Measurements from ENCODE around the gene GABRR2. TPM values are rescaled to one million over a fixed set of nuclear protein-coding genes. Genes with fewer than 3 reads are reported as not detected.

GABRR2 gene
- total RNA-seq, 1 experiment from 2014 or later = 0.36 TPM

- Histone ChIP-seq H3K9me3 (ENCODE audit: low read length) (no peaks in the 10 kb centered on the region), H3K9me2 (replicated peaks; ENCODE audit: low read length) (no peaks in the 10 kb centered on the region), H3K36me3 (ENCODE audit: low read depth, low read length) (no peaks in the 10 kb centered on the region), H3K4me1 (ENCODE audit: insufficient read depth, low read length) (peaks cover 10% of the 10 kb centered on the region; the same call in 1 of the 2 replicates), H3K79me2 (ENCODE audit: low read length) (peaks cover 72% of the 10 kb centered on the region), H3K4me3 (ENCODE audit: low read length) (no peak overlapping the region), H2AFZ (ENCODE audit: low read length) (no peak overlapping the region), H3K4me2 (ENCODE audit: low read length) (no peak overlapping the region), H3K9ac (ENCODE audit: low read length) (no peak overlapping the region), H3K27me3 (ENCODE audit: low read length) (no peaks in the 10 kb centered on the region), H3F3A (ENCODE audit: low read length, unreplicated experiment) (no peaks in the 10 kb centered on the region), H3K27ac (ENCODE audit: low read length) (no peak overlapping the region), H4K20me1 (ENCODE audit: low read length) (peaks cover 32% of the 10 kb centered on the region)
- DNase-seq = no peak
- POLR2A ChIA-PET (ENCODE audit: unreplicated experiment) = no interaction called here
- no peak for ATAC-seq
- CTCF ChIA-PET = no interaction called here
- BruUV-seq (replicated peaks) = no TSS peak
- TF ChIP-seq EZH2 (IDR thresholded peaks at IDR 0.05; ENCODE audit: low read length, unreplicated experiment) = no peak
- TF ChIP-seq CTCF (conservative IDR thresholded peaks at IDR 0.05; ENCODE audit: low read depth, low read length) = no peak
- no peak for TF ChIP-seq EZH2phosphoT487 (IDR thresholded peaks at IDR 0.05; ENCODE audit: borderline replicate concordance, low read length)
- intact Hi-C loops (cut with micrococcal nuclease) = no loop called here
Observed at GRCh38 chr6:89347825-89348224, 32.7 kb upstream of the GABRR2 start.

GRCh38 chr6:89346433-89346832 lies 31.3 kb upstream of the GABRR2 start:
- H3K79me2 ChIP-seq (ENCODE audit: low read length) = peaks cover 61% of the 10 kb centered on the region
- no peak for TF ChIP-seq CTCF (conservative IDR thresholded peaks at IDR 0.05; ENCODE audit: low read depth, low read length)
- no peak for TF ChIP-seq EZH2 (IDR thresholded peaks at IDR 0.05; ENCODE audit: low read length, unreplicated experiment)
- no peak for TF ChIP-seq EZH2phosphoT487 (IDR thresholded peaks at IDR 0.05; ENCODE audit: borderline replicate concordance, low read length)
- H2AFZ ChIP-seq (ENCODE audit: low read length) = no peak overlapping the region
- no peaks in the 10 kb centered on the region for H3K27me3 ChIP-seq (ENCODE audit: low read length)
- H3K36me3 ChIP-seq (ENCODE audit: low read depth, low read length) = no peaks in the 10 kb centered on the region; the same call in 1 of the 2 replicates
- intact Hi-C loops (cut with micrococcal nuclease) = no loop called here
- no peak overlapping the region for H3K9ac ChIP-seq (ENCODE audit: low read length)
- no TSS peak for BruUV-seq (replicated peaks)
- POLR2A ChIA-PET (ENCODE audit: unreplicated experiment) = no interaction called here
- peaks cover 10% of the 10 kb centered on the region; the same call in 1 of the 2 replicates for H3K4me1 ChIP-seq (ENCODE audit: insufficient read depth, low read length)
- no peak overlapping the region for H3K4me2 ChIP-seq (ENCODE audit: low read length)
- H3K9me3 ChIP-seq (ENCODE audit: low read length) = no peaks in the 10 kb centered on the region
- H4K20me1 ChIP-seq (ENCODE audit: low read length) = peaks cover 29% of the 10 kb centered on the region
- CTCF ChIA-PET = no interaction called here
- ATAC-seq (no peak), DNase-seq (no peak)
- no peak overlapping the region for H3K4me3 ChIP-seq (ENCODE audit: low read length)
- H3K27ac ChIP-seq (ENCODE audit: low read length) = no peak overlapping the region
- H3F3A ChIP-seq (ENCODE audit: low read length, unreplicated experiment) = no peaks in the 10 kb centered on the region
- H3K9me2 ChIP-seq (replicated peaks; ENCODE audit: low read length) = no peaks in the 10 kb centered on the region

GRCh38 chr6:89339565-89339964 lies 24.5 kb upstream of the GABRR2 start:
- no peak for ATAC-seq

More at GRCh38 chr6:89339565-89339964, 24.5 kb upstream of the GABRR2 start:
- peaks cover 4% of the 10 kb centered on the region; the same call in 1 of the 2 replicates for H4K20me1 ChIP-seq (ENCODE audit: low read length)
- H3K4me2 ChIP-seq (ENCODE audit: low read length) = no peak overlapping the region
- no peaks in the 10 kb centered on the region for H3K27me3 ChIP-seq (ENCODE audit: low read length)
- BruUV-seq (replicated peaks) = no TSS peak
- ChIA-PET CTCF (no interaction called here), POLR2A (ENCODE audit: unreplicated experiment) (no interaction called here)
- DNase-seq = no peak
- no peaks in the 10 kb centered on the region for H3K9me2 ChIP-seq (replicated peaks; ENCODE audit: low read length)
- H3K27ac ChIP-seq (ENCODE audit: low read length) = no peak overlapping the region
- intact Hi-C loops (cut with micrococcal nuclease) = no loop called here
- H3K9ac ChIP-seq (ENCODE audit: low read length) = no peak overlapping the region
- H3K79me2 ChIP-seq (ENCODE audit: low read length) = no peaks in the 10 kb centered on the region
- H3F3A ChIP-seq (ENCODE audit: low read length, unreplicated experiment) = no peaks in the 10 kb centered on the region
- H3K4me3 ChIP-seq (ENCODE audit: low read length) = no peak overlapping the region
- H3K36me3 ChIP-seq (ENCODE audit: low read depth, low read length) = peaks cover 4% of the 10 kb centered on the region
- H3K9me3 ChIP-seq (ENCODE audit: low read length) = no peaks in the 10 kb centered on the region
- no peaks in the 10 kb centered on the region for H3K4me1 ChIP-seq (ENCODE audit: insufficient read depth, low read length)
- TF ChIP-seq EZH2 (IDR thresholded peaks at IDR 0.05; ENCODE audit: low read length, unreplicated experiment) (no peak), CTCF (conservative IDR thresholded peaks at IDR 0.05; ENCODE audit: low read depth, low read length) (no peak), EZH2phosphoT487 (IDR thresholded peaks at IDR 0.05; ENCODE audit: borderline replicate concordance, low read length) (no peak)
- no peak overlapping the region for H2AFZ ChIP-seq (ENCODE audit: low read length)
